AG10803 (cell line): ENCODE data around the gene PPARD.

Source experiments
- DNase-seq: peaks from one replicate; pipeline ENCODE4 v3.0.0; 2010; ENCODE audit warnings: low read depth
- H3K4me3 ChIP-seq: 2 replicates; pipeline ENCODE4 v1.5.1; 2011; ENCODE audit warnings: mild to moderate bottlenecking, low read length, control low read depth
- TF ChIP-seq, protein P1 (sequence below): conservative IDR thresholded peaks from 2 replicates; pipeline ENCODE4 v1.5.1; 2011; ENCODE audit warnings: mild to moderate bottlenecking, low read length, control low read depth, inconsistent platforms

The PPARD gene

GRCh38 chr6:35354361-35355135, 12.2 kb downstream of the PPARD start:
- DNase-seq = no peak
- TF ChIP-seq, protein P1, sequence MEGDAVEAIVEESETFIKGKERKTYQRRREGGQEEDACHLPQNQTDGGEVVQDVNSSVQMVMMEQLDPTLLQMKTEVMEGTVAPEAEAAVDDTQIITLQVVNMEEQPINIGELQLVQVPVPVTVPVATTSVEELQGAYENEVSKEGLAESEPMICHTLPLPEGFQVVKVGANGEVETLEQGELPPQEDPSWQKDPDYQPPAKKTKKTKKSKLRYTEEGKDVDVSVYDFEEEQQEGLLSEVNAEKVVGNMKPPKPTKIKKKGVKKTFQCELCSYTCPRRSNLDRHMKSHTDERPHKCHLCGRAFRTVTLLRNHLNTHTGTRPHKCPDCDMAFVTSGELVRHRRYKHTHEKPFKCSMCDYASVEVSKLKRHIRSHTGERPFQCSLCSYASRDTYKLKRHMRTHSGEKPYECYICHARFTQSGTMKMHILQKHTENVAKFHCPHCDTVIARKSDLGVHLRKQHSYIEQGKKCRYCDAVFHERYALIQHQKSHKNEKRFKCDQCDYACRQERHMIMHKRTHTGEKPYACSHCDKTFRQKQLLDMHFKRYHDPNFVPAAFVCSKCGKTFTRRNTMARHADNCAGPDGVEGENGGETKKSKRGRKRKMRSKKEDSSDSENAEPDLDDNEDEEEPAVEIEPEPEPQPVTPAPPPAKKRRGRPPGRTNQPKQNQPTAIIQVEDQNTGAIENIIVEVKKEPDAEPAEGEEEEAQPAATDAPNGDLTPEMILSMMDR = no peak
- no peak overlapping the region for H3K4me3 ChIP-seq

- DNase-seq = no peak
- TF ChIP-seq, protein P1 = no peak
- H3K4me3 ChIP-seq = no peak overlapping the region
Measured at GRCh38 chr6:35356391-35356790, 14.0 kb downstream of the PPARD start.

DNA sequence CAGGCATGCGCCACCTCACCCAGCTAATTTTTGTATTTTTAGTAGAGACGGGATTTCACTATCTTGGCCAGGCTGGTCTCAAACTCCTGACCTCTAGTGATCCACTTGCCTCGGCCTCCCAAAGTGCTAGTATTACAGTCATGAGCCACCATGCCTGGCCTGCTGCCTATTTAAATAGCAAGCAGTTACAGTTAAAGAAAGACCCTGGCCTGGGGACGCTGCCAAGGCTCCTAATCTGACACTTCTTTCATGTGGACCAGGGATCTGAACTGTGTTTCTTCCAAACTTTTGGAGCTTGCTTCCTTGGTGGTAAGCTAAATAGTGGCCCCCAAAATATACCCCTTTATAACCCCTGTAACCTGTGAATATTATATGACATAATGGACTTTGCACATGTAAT, 15.3 kb downstream of the PPARD start:
- TF ChIP-seq, protein P1 = no peak
- DNase-seq = no peak
- H3K4me3 ChIP-seq = no peak overlapping the region

DNA sequence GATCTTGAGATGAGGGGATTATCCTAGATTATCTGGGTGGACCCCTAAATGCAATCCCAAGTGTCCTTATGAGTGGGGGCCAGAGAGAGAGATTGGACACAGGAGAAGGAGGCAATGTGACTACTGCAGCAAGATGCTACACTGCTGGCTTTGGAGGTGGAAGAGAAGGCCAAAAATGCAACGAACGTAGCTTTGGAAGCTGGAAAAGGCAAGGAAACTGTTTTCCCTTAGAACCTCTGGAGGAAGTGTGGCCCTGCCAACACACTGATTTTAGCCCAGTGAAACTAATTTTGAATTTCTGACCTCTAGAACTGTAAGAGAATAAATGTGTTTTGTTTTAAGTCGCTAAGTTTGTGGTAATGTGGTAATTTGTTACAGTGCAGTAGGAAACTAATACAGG, 15.7 kb downstream of the PPARD start:
- DNase-seq = no peak
- no peak overlapping the region for H3K4me3 ChIP-seq
- TF ChIP-seq, protein P1 = no peak

DNA sequence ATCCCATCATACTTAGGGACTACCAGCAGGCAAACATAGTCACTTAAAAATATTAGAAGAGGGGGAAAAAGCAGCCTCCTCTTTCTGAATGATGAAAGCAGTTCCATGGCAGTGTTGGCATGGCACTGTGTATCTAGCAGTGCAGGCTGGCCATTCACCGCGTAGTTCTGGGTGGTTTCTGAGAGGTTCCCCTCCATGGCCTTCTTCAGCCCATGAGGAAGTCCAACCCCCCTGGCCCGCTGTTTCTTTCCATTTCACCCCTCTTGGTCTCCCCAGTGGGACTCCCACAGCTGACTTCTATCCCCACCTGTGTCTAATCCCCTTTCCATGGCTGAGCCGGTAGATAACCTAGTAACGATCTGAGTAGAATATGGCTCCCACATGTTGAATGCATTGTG, 17.0 kb downstream of the PPARD start:
- DNase-seq = no peak
- H3K4me3 ChIP-seq = no peak overlapping the region
- TF ChIP-seq, protein P1 = no peak

DNA sequence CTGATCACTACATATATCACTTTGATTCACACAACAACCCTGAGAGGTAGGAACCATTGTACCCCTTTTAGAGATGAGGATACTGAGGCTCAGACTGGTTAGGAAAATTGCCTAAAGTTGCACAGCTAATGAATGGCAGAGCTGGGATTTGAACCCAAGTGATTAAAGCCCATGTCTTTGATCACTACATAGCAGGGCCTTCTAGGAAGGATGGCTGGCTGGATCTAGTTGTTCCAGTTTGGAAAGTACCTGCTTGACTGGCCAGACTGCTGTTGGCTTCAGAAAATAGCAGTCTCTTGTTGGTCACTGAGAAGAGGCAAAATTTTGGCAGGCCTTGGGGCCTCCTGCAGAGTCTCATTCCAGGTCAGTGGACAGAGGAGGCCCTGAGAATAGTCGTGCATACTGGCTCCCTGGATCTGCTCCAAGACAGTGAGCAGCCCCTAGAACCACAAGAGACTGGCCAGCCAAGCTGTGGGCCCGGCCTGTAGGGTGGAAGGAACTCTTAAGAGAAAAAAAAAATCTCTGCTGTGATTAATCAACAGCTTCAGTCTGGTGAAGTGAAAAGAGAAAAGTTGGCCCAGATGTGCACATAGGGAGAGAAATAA, 17.5 kb downstream of the PPARD start:
- DNase-seq = peak; percentile 90

More for the DNA sequence above, 17.5 kb downstream of the PPARD start:
- TF ChIP-seq, protein P1 = no peak
- H3K4me3 ChIP-seq = no peak overlapping the region
